Liver (tissue), 9 donors: Measurements from ENCODE around the gene RNASE8. TPM values are rescaled to one million over a fixed set of nuclear protein-coding genes. Genes with fewer than 3 reads are reported as not detected.

Experiments used
- DNase-seq: peaks from one replicate; pipeline ENCODE4 v3.0.0-alpha.2; 2017; ENCODE audit warnings: low spot score
- H3K27ac ChIP-seq, 2 donors: one replicate each; pipeline ENCODE4 v1.7.0; 2013; ENCODE audit warnings: inconsistent platforms in 2 of 2, low read length in 2 of 2, control low read depth in 1 of 2, low read depth in 1 of 2, mild to moderate bottlenecking in 1 of 2
- H3K27me3 ChIP-seq, 4 donors: one replicate each; pipeline versions ENCODE4 v1.6.1 to v1.7.0; 2013; ENCODE audit warnings: low read length in 3 of 4, inconsistent platforms in 1 of 4, mild to moderate bottlenecking in 1 of 4, moderate library complexity in 1 of 4; ENCODE audit not compliant: control insufficient read depth in 4 of 4, insufficient read depth in 4 of 4
- H3K36me3 ChIP-seq, 4 donors: one replicate each; pipeline versions ENCODE4 v1.6.1 to v1.7.0; 2013; ENCODE audit warnings: low read length in 3 of 4, mild to moderate bottlenecking in 3 of 4, low read depth in 1 of 4, moderate library complexity in 1 of 4; ENCODE audit not compliant: control insufficient read depth in 4 of 4, insufficient read depth in 3 of 4
- H3K4me1 ChIP-seq, 4 donors: one replicate each; pipeline versions ENCODE4 v1.6.1 to v1.7.0; 2013; ENCODE audit warnings: low read length in 3 of 4, mild to moderate bottlenecking in 3 of 4, moderate library complexity in 1 of 4; ENCODE audit not compliant: control insufficient read depth in 4 of 4, insufficient read depth in 4 of 4
- H3K4me3 ChIP-seq, 3 donors: one replicate each; pipeline versions ENCODE4 v1.6.1 to v1.7.0; 2013; ENCODE audit warnings: low read length in 3 of 3, control low read depth in 1 of 3, low read depth in 1 of 3, mild to moderate bottlenecking in 1 of 3
- H3K9ac ChIP-seq, 2 donors: one replicate each; pipeline ENCODE4 v1.7.0; 2013; ENCODE audit warnings: low read length in 2 of 2, mild to moderate bottlenecking in 2 of 2, moderate library complexity in 2 of 2, control low read depth in 1 of 2, low read depth in 1 of 2
- H3K9me3 ChIP-seq, 4 donors: one replicate each; pipeline versions ENCODE4 v1.6.1 to v1.7.0; 2013; ENCODE audit warnings: low read length in 3 of 4; ENCODE audit not compliant: control insufficient read depth in 4 of 4
- EGR1 ChIP-seq, 2 donors: IDR thresholded peaks; 2 replicates each; pipeline ENCODE4 v1.6.1; 2016 to 2018; ENCODE audit warnings: antibody characterized with exemption in 2 of 2, low read depth in 2 of 2
- FOXA1 ChIP-seq: IDR thresholded peaks from 2 replicates; pipeline ENCODE4 v1.6.1; 2016; ENCODE audit warnings: antibody characterized with exemption
- FOXA2 ChIP-seq: IDR thresholded peaks from 2 replicates; pipeline ENCODE4 v1.6.1; 2016; ENCODE audit warnings: antibody characterized with exemption
- GABPA ChIP-seq, 2 donors: IDR thresholded peaks in 1 of 2; conservative IDR thresholded peaks in 1 of 2; 2 replicates each; pipeline ENCODE4 v1.6.1; 2016; ENCODE audit warnings: antibody characterized with exemption in 2 of 2, mild to moderate bottlenecking in 1 of 2, moderate library complexity in 1 of 2
- HNF4A ChIP-seq, 2 donors: conservative IDR thresholded peaks; 2 replicates each; pipeline ENCODE4 v1.6.1; 2016; ENCODE audit warnings: antibody characterized with exemption in 2 of 2, mild to moderate bottlenecking in 2 of 2
- HNF4G ChIP-seq: IDR thresholded peaks from 2 replicates; pipeline ENCODE4 v1.6.1; 2016; ENCODE audit warnings: antibody characterized with exemption
- JUND ChIP-seq, 2 donors: IDR thresholded peaks; 2 replicates each; pipeline ENCODE4 v1.6.1; 2016; ENCODE audit warnings: antibody characterized with exemption in 2 of 2
- NR2F2 ChIP-seq: IDR thresholded peaks from 2 replicates; pipeline ENCODE4 v1.6.1; 2016; ENCODE audit warnings: antibody characterized with exemption
- RAD21 ChIP-seq, 2 donors: IDR thresholded peaks; 2 replicates each; pipeline ENCODE4 v1.6.1; 2016; ENCODE audit warnings: antibody characterized with exemption in 2 of 2, mild to moderate bottlenecking in 2 of 2
- RXRA ChIP-seq, 2 donors: IDR thresholded peaks; 2 replicates each; pipeline ENCODE4 v1.6.1; 2017 to 2018; ENCODE audit warnings: antibody characterized with exemption in 2 of 2, mild to moderate bottlenecking in 1 of 2
- SP1 ChIP-seq: IDR thresholded peaks from 2 replicates; pipeline ENCODE4 v1.6.1; 2018; ENCODE audit warnings: antibody characterized with exemption, mild to moderate bottlenecking
- TAF1 ChIP-seq: conservative IDR thresholded peaks from 2 replicates; pipeline ENCODE4 v1.6.1; 2016; ENCODE audit warnings: antibody characterized with exemption, mild to moderate bottlenecking
- YY1 ChIP-seq: IDR thresholded peaks from 2 replicates; pipeline ENCODE4 v1.6.1; 2016; ENCODE audit warnings: antibody characterized with exemption, mild to moderate bottlenecking
- WGBS: extraction: QIAGEN DNeasy Blood & Tissue Kit; methylation state at CpG from one replicate; pipeline ENCODE4 v1.1.7; 2013; 5-methylcytosine and 5-hydroxymethylcytosine counted together
- polyA plus RNA-seq, 2 donors: library from polyadenylated mRNA; stranded (reverse) in 1 of 2; unstranded in 1 of 2; fragments of 200-250 nt in 1 of 2; fragments of >200 nt in 1 of 2; fragmentation: Nextera tagmentation in 1 of 2; extraction: Ambion mirVana in 1 of 2; gene quantifications; one replicate each; pipeline versions ENCODE4 v1.2.1 to v1.2.3, GENCODE V29; 2013 to 2015
- total RNA-seq, 2 donors: library from RNA; depleted of rRNA; stranded (reverse); fragments of >200 nt; gene quantifications; one replicate each; pipeline ENCODE4 v1.2.3, GENCODE V29; 2014
- TF ChIP-seq, protein P1 (sequence below): IDR thresholded peaks from 2 replicates; pipeline ENCODE4 v1.6.1; 2016; ENCODE audit warnings: antibody characterized with exemption, mild to moderate bottlenecking
- TF ChIP-seq, protein P2 (sequence below): fragments of 150-350 bp; IDR thresholded peaks from 2 replicates; pipeline ENCODE4 v1.5.1; 2017; ENCODE audit warnings: improper control_type of control experiment, low read depth, low read length; ENCODE audit not compliant: missing input control
- TF ChIP-seq, protein P3 (sequence below): IDR thresholded peaks from 2 replicates; pipeline ENCODE4 v1.6.1; 2016; ENCODE audit warnings: antibody characterized with exemption
- TF ChIP-seq, protein P4 (sequence below): IDR thresholded peaks from 2 replicates; pipeline ENCODE4 v1.6.1; 2016; ENCODE audit warnings: antibody characterized with exemption
- TF ChIP-seq, protein P5 (sequence below): IDR thresholded peaks from 2 replicates; pipeline ENCODE4 v1.6.1; 2016; ENCODE audit warnings: antibody characterized with exemption
- donor health status: healthy.
- donor health status: healthy.
- donor health status: healthy.
- donor health status: healthy.
- donor health status: healthy.

The RNASE8 gene
- total and polyA plus RNA-seq, 4 donors: not detected

DNA sequence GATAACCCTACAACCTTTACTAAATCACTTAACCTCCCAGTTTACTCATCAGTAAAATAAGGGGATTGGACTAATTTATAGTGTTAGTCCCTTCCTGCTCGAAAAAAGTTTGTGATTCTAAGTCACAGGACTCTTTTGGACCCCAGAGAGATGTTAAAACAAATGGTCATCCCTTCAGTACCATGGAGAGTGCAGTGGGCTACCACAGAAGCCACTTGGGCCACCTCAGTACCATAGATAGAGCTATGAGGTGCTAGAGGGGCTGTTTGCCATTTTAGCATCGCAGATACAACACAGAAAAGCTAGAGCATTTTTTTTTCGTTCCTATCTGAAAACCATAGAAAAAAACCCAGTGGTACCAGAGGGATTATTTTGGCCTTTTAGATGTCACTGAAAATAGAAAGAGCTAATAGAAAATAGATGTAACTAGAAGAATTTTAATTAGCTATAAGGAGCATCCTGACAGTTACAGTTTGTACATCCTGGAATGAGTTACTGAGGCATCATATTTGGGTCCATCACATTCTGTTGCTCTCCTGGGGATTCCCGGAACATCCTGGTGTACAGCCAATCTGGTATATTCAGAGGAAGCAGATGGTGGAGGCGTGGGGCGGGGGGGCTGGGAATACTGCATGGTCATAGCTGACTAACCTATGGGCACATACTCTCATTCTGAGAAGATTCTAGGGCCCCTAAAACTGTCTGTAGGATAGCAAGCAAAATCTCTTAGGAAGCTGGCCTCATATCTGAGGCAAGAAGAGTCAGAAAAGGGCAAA lies 38.0 kb downstream of the RNASE8 start:
- H3K4me3 ChIP-seq: no peak overlapping the region
- peaks cover 2 to 16% (median 7%) of the 10 kb centered on the region in 4 donors for H3K4me1 ChIP-seq
- no peaks in the 10 kb centered on the region for H3K9me3 ChIP-seq
- WGBS: 71% methylated on average over 6 of the region's 6 CpGs
- TF ChIP-seq NR2F2: no peak
- TF ChIP-seq, protein P1, sequence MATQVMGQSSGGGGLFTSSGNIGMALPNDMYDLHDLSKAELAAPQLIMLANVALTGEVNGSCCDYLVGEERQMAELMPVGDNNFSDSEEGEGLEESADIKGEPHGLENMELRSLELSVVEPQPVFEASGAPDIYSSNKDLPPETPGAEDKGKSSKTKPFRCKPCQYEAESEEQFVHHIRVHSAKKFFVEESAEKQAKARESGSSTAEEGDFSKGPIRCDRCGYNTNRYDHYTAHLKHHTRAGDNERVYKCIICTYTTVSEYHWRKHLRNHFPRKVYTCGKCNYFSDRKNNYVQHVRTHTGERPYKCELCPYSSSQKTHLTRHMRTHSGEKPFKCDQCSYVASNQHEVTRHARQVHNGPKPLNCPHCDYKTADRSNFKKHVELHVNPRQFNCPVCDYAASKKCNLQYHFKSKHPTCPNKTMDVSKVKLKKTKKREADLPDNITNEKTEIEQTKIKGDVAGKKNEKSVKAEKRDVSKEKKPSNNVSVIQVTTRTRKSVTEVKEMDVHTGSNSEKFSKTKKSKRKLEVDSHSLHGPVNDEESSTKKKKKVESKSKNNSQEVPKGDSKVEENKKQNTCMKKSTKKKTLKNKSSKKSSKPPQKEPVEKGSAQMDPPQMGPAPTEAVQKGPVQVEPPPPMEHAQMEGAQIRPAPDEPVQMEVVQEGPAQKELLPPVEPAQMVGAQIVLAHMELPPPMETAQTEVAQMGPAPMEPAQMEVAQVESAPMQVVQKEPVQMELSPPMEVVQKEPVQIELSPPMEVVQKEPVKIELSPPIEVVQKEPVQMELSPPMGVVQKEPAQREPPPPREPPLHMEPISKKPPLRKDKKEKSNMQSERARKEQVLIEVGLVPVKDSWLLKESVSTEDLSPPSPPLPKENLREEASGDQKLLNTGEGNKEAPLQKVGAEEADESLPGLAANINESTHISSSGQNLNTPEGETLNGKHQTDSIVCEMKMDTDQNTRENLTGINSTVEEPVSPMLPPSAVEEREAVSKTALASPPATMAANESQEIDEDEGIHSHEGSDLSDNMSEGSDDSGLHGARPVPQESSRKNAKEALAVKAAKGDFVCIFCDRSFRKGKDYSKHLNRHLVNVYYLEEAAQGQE: peak; percentile 98
- no peak for TF ChIP-seq RAD21 (IDR thresholded peaks at IDR 0.05)
- no peak for TF ChIP-seq GABPA (IDR thresholded peaks at IDR 0.05 in 1 of 2, conservative IDR thresholded peaks at IDR 0.05 in 1 of 2)
- TF ChIP-seq HNF4A (conservative IDR thresholded peaks at IDR 0.05): no peak
- no peak for TF ChIP-seq FOXA2
- TF ChIP-seq SP1: no peak
- peaks cover 0 to 9% (median 0%) of the 10 kb centered on the region in 4 donors for H3K36me3 ChIP-seq
- no peak overlapping the region for H3K9ac ChIP-seq
- no peak overlapping the region for H3K27ac ChIP-seq
- DNase-seq: no peak
- no peaks in the 10 kb centered on the region for H3K27me3 ChIP-seq

DNA sequence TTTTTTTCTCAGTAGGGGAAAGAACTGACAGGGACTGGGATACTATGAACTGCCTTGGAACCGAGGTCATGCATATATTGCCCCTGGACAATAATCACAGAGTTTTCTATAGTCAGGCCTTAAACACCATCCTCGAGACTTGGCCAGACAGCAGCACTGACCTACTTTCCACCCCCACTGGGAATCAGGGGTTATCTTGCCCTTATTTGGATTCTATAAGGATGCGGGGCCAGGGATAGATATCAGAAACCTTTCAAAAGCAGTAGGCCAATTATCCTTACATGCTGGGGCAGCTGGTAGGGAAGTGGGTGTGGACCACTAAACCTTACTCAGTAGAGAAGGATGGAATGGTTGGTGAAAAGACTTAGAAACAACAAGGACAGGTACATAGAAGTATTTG lies 38.8 kb downstream of the RNASE8 start:
- no peak overlapping the region for H3K9ac ChIP-seq
- no peak for DNase-seq
- no peak for TF ChIP-seq HNF4G
- TF ChIP-seq, protein P2, sequence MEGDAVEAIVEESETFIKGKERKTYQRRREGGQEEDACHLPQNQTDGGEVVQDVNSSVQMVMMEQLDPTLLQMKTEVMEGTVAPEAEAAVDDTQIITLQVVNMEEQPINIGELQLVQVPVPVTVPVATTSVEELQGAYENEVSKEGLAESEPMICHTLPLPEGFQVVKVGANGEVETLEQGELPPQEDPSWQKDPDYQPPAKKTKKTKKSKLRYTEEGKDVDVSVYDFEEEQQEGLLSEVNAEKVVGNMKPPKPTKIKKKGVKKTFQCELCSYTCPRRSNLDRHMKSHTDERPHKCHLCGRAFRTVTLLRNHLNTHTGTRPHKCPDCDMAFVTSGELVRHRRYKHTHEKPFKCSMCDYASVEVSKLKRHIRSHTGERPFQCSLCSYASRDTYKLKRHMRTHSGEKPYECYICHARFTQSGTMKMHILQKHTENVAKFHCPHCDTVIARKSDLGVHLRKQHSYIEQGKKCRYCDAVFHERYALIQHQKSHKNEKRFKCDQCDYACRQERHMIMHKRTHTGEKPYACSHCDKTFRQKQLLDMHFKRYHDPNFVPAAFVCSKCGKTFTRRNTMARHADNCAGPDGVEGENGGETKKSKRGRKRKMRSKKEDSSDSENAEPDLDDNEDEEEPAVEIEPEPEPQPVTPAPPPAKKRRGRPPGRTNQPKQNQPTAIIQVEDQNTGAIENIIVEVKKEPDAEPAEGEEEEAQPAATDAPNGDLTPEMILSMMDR: no peak
- TF ChIP-seq, protein P1: no peak
- TF ChIP-seq RXRA (IDR thresholded peaks at IDR 0.05): no peak
- TF ChIP-seq FOXA1: no peak
- TF ChIP-seq GABPA (IDR thresholded peaks at IDR 0.05 in 1 of 2, conservative IDR thresholded peaks at IDR 0.05 in 1 of 2): no peak
- no peak for TF ChIP-seq YY1
- no peak for TF ChIP-seq JUND (IDR thresholded peaks at IDR 0.05)
- TF ChIP-seq, protein P3, sequence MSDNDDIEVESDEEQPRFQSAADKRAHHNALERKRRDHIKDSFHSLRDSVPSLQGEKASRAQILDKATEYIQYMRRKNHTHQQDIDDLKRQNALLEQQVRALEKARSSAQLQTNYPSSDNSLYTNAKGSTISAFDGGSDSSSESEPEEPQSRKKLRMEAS: no peak
- TF ChIP-seq, protein P4, sequence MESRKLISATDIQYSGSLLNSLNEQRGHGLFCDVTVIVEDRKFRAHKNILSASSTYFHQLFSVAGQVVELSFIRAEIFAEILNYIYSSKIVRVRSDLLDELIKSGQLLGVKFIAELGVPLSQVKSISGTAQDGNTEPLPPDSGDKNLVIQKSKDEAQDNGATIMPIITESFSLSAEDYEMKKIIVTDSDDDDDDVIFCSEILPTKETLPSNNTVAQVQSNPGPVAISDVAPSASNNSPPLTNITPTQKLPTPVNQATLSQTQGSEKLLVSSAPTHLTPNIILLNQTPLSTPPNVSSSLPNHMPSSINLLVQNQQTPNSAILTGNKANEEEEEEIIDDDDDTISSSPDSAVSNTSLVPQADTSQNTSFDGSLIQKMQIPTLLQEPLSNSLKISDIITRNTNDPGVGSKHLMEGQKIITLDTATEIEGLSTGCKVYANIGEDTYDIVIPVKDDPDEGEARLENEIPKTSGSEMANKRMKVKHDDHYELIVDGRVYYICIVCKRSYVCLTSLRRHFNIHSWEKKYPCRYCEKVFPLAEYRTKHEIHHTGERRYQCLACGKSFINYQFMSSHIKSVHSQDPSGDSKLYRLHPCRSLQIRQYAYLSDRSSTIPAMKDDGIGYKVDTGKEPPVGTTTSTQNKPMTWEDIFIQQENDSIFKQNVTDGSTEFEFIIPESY: no peak
- no peak for TF ChIP-seq NR2F2
- no peak for TF ChIP-seq FOXA2
- no peak for TF ChIP-seq RAD21 (IDR thresholded peaks at IDR 0.05)
- no peak for TF ChIP-seq SP1
- no peak for TF ChIP-seq EGR1 (IDR thresholded peaks at IDR 0.05; ENCODE audit: low read depth in 2 of 2)
- TF ChIP-seq, protein P5, sequence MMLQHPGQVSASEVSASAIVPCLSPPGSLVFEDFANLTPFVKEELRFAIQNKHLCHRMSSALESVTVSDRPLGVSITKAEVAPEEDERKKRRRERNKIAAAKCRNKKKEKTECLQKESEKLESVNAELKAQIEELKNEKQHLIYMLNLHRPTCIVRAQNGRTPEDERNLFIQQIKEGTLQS: no peak
- no peak for TF ChIP-seq TAF1
- TF ChIP-seq HNF4A (conservative IDR thresholded peaks at IDR 0.05): no peak
- H3K27me3 ChIP-seq: no peaks in the 10 kb centered on the region
- WGBS: 85% methylated on average over 3 of the region's 3 CpGs
- peaks cover 0 to 3% (median 0%) of the 10 kb centered on the region in 4 donors for H3K36me3 ChIP-seq
- H3K4me1 ChIP-seq: peaks cover 2 to 16% (median 7%) of the 10 kb centered on the region in 4 donors
- H3K27ac ChIP-seq: peak overlapping the region in 1 of 2 donors; percentile 17
- no peak overlapping the region for H3K4me3 ChIP-seq
- no peaks in the 10 kb centered on the region for H3K9me3 ChIP-seq
